ENCODE data around the gene SFPQ. TPM values are rescaled to one million over a fixed set of nuclear protein-coding genes. Genes with fewer than 3 reads are reported as not detected.

Gene SFPQ
- total and polyA plus RNA-seq, 2 donors (not counting 1 experiment from before 2014, with no cell fraction given) = 192 to 411 TPM

DNA sequence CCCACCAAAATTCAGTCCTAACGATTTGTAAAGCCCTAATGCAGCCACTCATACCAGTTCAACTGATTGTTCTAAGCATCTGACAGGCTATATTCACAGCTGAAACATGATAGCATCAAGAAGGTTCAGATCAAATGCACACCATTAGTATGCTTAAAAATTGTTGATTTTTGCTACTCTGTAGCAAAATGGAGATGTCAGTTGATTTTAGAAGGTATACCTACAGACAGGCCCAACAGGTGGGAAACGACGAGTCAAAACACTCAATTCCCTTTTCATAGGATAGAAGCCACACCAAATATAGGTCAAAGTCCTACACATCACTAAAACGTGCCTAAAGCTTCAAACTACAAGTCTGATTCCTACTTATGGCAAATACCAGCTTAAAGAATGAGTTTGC lies 6.7 kb downstream of the SFPQ start:
- no peak overlapping the region for H3K4me3 ChIP-seq (ENCODE audit: control extremely low read depth in 1 of 5, extremely low read depth in 1 of 5, insufficient read depth in 1 of 5, low read depth in 2 of 5, low read length in 4 of 5)
- H3K4me3 Mint-ChIP-seq = no peak overlapping the region
- TF ChIP-seq, protein P1, sequence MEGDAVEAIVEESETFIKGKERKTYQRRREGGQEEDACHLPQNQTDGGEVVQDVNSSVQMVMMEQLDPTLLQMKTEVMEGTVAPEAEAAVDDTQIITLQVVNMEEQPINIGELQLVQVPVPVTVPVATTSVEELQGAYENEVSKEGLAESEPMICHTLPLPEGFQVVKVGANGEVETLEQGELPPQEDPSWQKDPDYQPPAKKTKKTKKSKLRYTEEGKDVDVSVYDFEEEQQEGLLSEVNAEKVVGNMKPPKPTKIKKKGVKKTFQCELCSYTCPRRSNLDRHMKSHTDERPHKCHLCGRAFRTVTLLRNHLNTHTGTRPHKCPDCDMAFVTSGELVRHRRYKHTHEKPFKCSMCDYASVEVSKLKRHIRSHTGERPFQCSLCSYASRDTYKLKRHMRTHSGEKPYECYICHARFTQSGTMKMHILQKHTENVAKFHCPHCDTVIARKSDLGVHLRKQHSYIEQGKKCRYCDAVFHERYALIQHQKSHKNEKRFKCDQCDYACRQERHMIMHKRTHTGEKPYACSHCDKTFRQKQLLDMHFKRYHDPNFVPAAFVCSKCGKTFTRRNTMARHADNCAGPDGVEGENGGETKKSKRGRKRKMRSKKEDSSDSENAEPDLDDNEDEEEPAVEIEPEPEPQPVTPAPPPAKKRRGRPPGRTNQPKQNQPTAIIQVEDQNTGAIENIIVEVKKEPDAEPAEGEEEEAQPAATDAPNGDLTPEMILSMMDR (IDR thresholded peaks at IDR 0.05) = no peak
- TF ChIP-seq EZH2 (IDR thresholded peaks at IDR 0.05; ENCODE audit: borderline replicate concordance, insufficient read depth, low read depth, low read length, poor library complexity, severe bottlenecking) = no peak
- peaks cover 21 to 25% of the 10 kb centered on the region in 2 donors for H3K4me1 ChIP-seq (ENCODE audit: control insufficient read depth in 2 of 2, insufficient read depth in 2 of 2, low read length in 2 of 2)
- H3K27ac Mint-ChIP-seq = peak overlapping the region; percentile 54
- peaks cover 70% of the 10 kb centered on the region for H4K20me1 ChIP-seq (ENCODE audit: control insufficient read depth, insufficient read depth, low read length, poor library complexity, severe bottlenecking)
- DNase-seq (no peak), ATAC-seq (ENCODE audit: low read depth) (no peak)
- H3K27me3 ChIP-seq (replicated peaks in 1 of 4; ENCODE audit: control extremely low read depth in 1 of 4, control insufficient read depth in 3 of 4, insufficient read depth in 4 of 4, low read length in 3 of 4) = no peaks in the 10 kb centered on the region
- H3K9me3 Mint-ChIP-seq (ENCODE audit: insufficient read depth) = no peaks in the 10 kb centered on the region
- H3K9ac ChIP-seq (ENCODE audit: low read length) = no peak overlapping the region
- no peak overlapping the region for H3K4me2 ChIP-seq (replicated peaks; ENCODE audit: low read depth, low read length, poor library complexity, severe bottlenecking)
- no peaks in the 10 kb centered on the region for H3K27me3 Mint-ChIP-seq
- CTCF ChIA-PET = interaction anchor here (0.7 to 1.2 kb wide), 2 partner anchors 16 to 155 kb away, joined by 3 to 5 read pairs; no protein-coding TSS in a partner anchor
- intact Hi-C loops (cut with micrococcal nuclease) = loop anchor here (10.0 kb wide), 1 partner anchor 101 kb away; no protein-coding TSS in a partner anchor
- peaks cover 63% of the 10 kb centered on the region for H3K4me1 Mint-ChIP-seq
- H3K27ac ChIP-seq (ENCODE audit: low read length in 2 of 2) = no peak overlapping the region
- WGBS (ENCODE audit: insufficient coverage) = 38% methylated on average over 1 of the region's 4 CpGs
- POLR2A ChIA-PET = interaction anchor here (0.6 kb wide), 1 partner anchor 11 kb away, joined by 4 read pairs; no protein-coding TSS in a partner anchor
- H3K36me3 ChIP-seq (replicated peaks in 1 of 2; ENCODE audit: control extremely low read depth in 1 of 2, control insufficient read depth in 1 of 2, extremely low read depth in 1 of 2, insufficient read depth in 2 of 2, low read length in 1 of 2) = peaks cover 3 to 96% of the 10 kb centered on the region in 2 experiments
- peaks cover 66% of the 10 kb centered on the region for H3K79me2 ChIP-seq (ENCODE audit: control insufficient read depth, insufficient read depth, low read length)
- no peaks in the 10 kb centered on the region for H3K9me3 ChIP-seq (ENCODE audit: control extremely low read depth in 1 of 3, control insufficient read depth in 2 of 3, insufficient read depth in 1 of 3, low read length in 2 of 3)
- H2AFZ ChIP-seq (ENCODE audit: insufficient read depth, low read depth, low read length, poor library complexity, severe bottlenecking) = no peak overlapping the region

DNA sequence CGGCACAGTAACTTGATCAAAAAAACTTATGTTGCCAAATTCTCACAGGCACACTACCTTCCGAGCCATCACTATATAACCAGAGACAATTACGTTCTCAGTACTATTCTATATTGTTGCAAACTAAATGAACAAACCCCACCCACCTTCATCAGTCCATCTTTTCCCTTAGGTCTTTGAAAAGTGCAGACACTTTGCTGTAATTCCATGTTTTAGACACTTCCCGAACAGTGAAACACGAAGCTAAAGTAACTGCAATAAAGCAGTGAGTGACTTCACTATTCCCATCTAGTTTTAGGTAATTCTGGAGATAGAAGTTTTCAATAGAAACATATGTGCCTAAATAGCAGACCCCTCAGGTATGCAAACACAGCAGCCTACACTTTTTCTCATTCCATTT lies 7.7 kb downstream of the SFPQ start:
- H3K4me1 Mint-ChIP-seq = peaks cover 58% of the 10 kb centered on the region
- H3K36me3 ChIP-seq (replicated peaks in 1 of 2; ENCODE audit: control extremely low read depth in 1 of 2, control insufficient read depth in 1 of 2, extremely low read depth in 1 of 2, insufficient read depth in 2 of 2, low read length in 1 of 2) = peaks cover 3 to 95% of the 10 kb centered on the region in 2 experiments
- H3K27me3 Mint-ChIP-seq = no peaks in the 10 kb centered on the region
- H3K4me1 ChIP-seq (ENCODE audit: control insufficient read depth in 2 of 2, insufficient read depth in 2 of 2, low read length in 2 of 2) = peaks cover 10 to 15% of the 10 kb centered on the region in 2 donors
- no peak for DNase-seq
- WGBS (ENCODE audit: insufficient coverage) = 100% methylated on average over 1 of the region's 5 CpGs
- H3K79me2 ChIP-seq (ENCODE audit: control insufficient read depth, insufficient read depth, low read length) = peaks cover 57% of the 10 kb centered on the region
- ChIA-PET CTCF (interaction anchor here (1.2 kb wide), 1 partner anchor 154 kb away, joined by 3 read pairs; no protein-coding TSS in a partner anchor), POLR2A (no interaction called here)
- no peak overlapping the region for H3K4me3 ChIP-seq (ENCODE audit: control extremely low read depth in 1 of 5, extremely low read depth in 1 of 5, insufficient read depth in 1 of 5, low read depth in 2 of 5, low read length in 4 of 5)
- H3K27me3 ChIP-seq (replicated peaks in 1 of 4; ENCODE audit: control extremely low read depth in 1 of 4, control insufficient read depth in 3 of 4, insufficient read depth in 4 of 4, low read length in 3 of 4) = no peaks in the 10 kb centered on the region
- ATAC-seq (ENCODE audit: low read depth) = no peak
- H3K4me3 Mint-ChIP-seq = no peak overlapping the region
- H3K9ac ChIP-seq (ENCODE audit: low read length) = no peak overlapping the region
- no peak overlapping the region for H3K27ac ChIP-seq (ENCODE audit: low read length in 2 of 2)
- peaks cover 66% of the 10 kb centered on the region for H4K20me1 ChIP-seq (ENCODE audit: control insufficient read depth, insufficient read depth, low read length, poor library complexity, severe bottlenecking)
- H2AFZ ChIP-seq (ENCODE audit: insufficient read depth, low read depth, low read length, poor library complexity, severe bottlenecking) = no peak overlapping the region
- H3K9me3 ChIP-seq (ENCODE audit: control extremely low read depth in 1 of 3, control insufficient read depth in 2 of 3, insufficient read depth in 1 of 3, low read length in 2 of 3) = no peaks in the 10 kb centered on the region
- TF ChIP-seq, protein P1 (IDR thresholded peaks at IDR 0.05) = no peak
- no peak for TF ChIP-seq EZH2 (IDR thresholded peaks at IDR 0.05; ENCODE audit: borderline replicate concordance, insufficient read depth, low read depth, low read length, poor library complexity, severe bottlenecking)
- H3K4me2 ChIP-seq (replicated peaks; ENCODE audit: low read depth, low read length, poor library complexity, severe bottlenecking) = no peak overlapping the region
- H3K9me3 Mint-ChIP-seq (ENCODE audit: insufficient read depth) = no peaks in the 10 kb centered on the region
- no peak overlapping the region for H3K27ac Mint-ChIP-seq
- intact Hi-C loops (cut with micrococcal nuclease) = loop anchor here (10.0 kb wide), 1 partner anchor 100 kb away; no protein-coding TSS in a partner anchor
